ENCODE results near the gene UBN1.

The UBN1 gene

GRCh38 chr16:4864728-4865127, 17.4 kb downstream of the UBN1 start:
- no peak for DNase-seq

GRCh38 chr16:4865231-4865860, 18.1 kb downstream of the UBN1 start:
- no peak for DNase-seq

- no peak for DNase-seq
These were observed 19.3 kb downstream of the UBN1 start for GRCh38 chr16:4866586-4866985.

DNA sequence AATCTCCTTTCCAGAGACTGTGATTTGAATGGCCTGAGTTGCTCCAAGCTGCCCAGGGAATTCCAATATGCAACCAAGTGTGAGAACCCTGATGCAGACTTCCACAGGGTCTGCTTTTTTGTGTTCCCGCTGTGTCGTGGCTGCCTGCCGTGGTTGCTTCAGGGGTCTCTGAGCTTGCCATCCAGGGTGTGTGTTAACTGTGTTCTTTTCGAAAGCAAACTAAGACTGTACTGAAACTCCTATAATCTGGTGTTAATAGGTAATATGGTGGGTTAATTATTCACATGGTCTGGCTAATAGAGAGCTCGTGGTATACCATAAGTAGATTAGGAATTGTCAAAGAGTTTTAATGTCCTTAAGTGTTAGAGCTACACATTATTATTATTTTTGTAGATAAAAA, 20.7 kb downstream of the UBN1 start:
- no peak for DNase-seq

DNA sequence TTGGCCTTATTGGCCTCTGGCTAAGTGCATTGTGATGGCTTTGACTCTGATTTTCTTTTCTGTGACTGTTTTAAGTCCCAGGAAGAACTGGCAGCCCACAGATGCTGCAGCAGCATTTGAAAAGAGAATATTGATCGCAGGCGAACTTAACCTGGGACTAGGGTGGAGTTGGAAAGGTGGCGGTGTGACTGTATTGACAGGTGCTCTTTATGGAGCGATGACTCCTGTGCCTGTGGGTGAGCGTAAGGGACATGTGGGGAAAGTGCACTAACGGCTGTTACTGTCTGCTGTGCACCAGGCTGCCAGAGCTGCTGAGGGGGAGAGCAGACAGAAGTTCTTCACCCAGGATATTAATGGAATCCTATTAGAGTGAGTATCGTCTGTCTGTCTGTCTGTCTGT, 21.3 kb downstream of the UBN1 start:
- DNase-seq, result no peak

DNA sequence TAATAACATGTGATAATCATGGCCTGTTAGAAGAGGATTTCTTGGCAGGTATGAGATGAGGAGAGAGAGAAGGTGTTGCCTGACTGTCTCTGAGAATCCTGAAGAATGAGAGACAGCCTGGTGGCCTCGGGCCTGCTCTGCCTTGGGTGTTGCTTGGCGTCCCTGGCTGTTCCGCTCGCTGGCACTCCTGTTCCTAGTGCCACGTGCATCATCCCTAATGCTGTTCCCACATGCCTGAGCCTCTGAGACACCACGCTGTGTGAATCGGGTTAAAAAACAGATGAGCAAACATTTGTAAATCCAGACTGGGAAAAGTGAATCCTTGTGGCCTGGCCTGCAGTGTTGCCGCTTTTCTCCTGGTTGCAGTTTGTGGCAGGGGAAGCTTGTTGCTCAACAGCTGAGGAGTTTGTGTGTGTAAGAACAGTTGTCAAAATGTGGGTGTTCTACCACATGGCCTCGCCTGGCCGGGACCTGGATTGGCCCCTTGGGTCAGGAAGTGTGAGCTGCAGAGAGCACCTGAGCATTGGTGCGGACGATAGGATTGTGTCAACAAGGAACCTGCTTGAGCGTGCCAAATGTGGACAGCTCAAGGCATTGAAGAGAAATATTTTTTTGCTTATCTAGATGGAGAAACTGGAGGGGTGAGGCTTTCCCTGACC, 22.0 kb downstream of the UBN1 start:
- no peak for DNase-seq

DNA sequence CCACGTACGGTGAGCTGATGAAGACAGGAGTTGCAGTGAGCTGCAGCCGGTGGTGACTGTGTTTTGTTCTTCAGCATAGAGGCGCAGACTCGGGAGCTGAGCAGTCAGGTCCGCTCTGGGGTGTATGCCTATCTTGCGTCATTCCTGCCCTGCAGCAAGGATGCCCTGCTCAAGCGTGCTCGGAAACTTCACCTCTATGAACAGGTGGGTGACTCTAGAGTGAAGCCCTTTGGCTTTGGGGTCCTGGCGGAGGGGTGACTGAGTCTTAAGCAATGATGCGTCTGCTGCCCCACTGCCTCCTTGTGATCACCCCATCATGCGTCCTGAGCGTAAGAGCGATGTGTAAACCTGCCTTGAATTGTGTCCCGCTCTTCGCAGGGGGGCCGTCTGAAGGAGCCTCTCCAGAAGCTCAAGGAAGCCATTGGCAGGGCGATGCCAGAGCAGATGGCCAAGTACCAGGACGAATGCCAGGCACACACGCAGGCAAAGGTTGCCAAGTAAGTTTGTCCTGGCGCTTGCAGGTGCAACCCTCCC, 22.9 kb downstream of the UBN1 start:
- DNase-seq, result no peak

- no peak for DNase-seq
These were observed 23.8 kb downstream of the UBN1 start for GRCh38 chr16:4871071-4871470.

- no peak for DNase-seq
These were observed 25.8 kb downstream of the UBN1 start for GRCh38 chr16:4873091-4873490.

GRCh38 chr16:4874666-4875065, 27.4 kb downstream of the UBN1 start:
- DNase-seq, result no peak

DNA sequence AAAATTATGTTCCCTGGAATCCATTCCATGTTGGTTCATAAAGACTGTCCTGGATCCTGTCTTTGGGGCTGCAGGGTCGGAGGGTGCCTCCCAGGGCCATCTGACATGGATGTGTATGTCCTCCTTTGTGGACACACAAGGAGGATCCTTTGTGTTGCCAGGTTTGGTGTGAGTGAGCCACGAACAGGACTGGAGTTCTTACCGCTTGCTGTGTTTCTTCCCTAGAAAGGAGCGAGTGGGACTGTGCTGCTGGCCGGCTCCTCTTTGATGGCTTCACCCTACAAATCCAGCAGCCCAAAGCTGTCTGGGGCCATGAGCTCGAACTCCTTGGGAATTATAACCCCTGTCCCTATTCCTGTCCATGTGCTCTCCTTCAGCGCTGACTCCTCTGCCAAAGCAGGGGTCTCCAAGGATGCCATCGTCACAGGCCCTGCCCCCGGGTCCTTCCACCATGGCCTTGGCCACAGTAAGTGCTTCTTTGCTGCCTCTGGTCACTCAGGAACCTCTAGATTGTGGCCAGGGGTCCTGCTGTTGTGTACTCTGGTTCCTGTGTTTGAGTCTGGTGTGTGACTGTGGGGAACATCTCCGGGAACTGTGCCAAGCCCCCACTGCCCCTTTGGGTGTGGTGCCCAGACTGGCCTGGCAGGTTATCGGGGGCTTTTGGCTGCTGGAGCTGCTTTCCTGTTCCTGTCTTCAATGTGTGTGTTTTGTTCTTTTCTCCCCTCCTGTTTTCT, 29.5 kb downstream of the UBN1 start:
- no peak for DNase-seq

DNA sequence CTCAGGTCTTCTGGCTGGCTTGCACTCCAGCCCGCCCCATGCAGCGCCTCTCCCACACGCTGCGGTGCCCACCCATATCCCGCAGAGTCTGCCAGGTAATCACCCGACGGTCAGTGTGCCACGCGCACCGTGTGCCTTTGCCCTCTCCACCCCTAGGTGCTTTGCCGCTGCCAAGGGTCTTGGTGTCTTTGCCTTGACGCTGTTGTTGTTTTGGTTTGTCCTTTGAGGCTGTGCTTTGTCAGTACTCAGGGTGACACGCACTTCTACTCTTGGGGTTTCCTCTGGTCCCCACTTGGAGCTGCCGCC, 30.1 kb downstream of the UBN1 start:
- DNase-seq, result no peak

- no peak for DNase-seq
These were observed 31.8 kb downstream of the UBN1 start for GRCh38 chr16:4879049-4879448.

GRCh38 chr16:4880006-4880580, 32.8 kb downstream of the UBN1 start:
- no peak for DNase-seq

GRCh38 chr16:4882000-4882632, 34.8 kb downstream of the UBN1 start:
- DNase-seq, result peak; percentile 47

DNA sequence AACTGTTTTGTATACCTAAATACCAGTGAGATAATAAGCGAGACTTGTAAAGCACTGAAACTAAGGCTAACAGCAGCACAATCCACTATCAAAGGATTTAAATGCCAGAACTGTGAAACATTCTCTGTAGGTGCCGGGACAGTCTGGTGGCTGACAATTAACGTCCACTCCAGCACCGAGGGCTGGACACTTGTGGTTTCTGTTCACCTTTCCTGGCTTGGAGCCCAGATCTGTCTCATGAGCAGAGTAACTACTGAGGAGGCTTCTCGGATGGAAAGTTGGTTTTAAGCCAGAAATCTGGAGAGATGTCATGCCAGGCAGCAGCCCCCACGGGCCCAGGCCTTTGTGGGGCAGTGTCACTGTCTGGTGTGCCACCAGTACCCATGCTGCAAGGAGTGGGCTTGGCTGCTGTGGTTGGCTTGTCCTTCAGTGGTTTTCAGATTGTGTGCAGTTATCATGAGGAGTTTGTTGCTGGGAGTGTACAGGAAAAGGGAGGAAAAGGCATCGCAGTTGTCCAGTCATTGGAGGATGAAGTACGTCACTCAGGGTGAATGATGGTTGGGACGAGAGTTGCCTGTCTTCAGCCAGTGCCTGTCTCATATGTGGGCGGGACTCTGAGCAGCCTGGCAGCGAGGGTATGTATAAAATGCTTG, 35.5 kb downstream of the UBN1 start:
- peak; percentile 35 for DNase-seq

DNA sequence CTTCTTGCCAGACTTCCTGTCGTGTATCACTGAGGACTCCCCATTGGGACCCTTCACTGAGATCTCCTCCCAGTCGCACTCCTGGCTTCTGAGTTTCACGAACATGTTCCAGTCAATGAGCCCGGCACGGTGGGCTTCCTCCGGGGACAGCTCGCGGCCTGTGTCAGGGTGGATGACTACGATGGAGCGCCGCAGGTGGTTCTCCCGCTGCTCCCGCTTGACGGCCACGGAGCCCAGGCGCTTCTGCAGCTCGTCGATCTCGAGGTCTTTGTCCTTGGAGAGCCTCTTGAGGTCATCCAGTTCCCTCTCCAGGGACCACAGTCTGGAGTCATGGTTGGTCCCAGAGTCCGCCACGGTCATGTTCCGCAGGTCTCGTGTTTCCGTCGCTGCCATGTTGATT, 36.2 kb downstream of the UBN1 start:
- no peak for DNase-seq

- DNase-seq, result no peak
These were observed 36.9 kb downstream of the UBN1 start for GRCh38 chr16:4884209-4884608.

- no peak for DNase-seq
These were observed 37.9 kb downstream of the UBN1 start for GRCh38 chr16:4884972-4885874.

- DNase-seq, result no peak
These were observed 38.9 kb downstream of the UBN1 start for GRCh38 chr16:4886151-4886550.

- DNase-seq, result no peak
These were observed 41.3 kb downstream of the UBN1 start for GRCh38 chr16:4888428-4889135.

Data from DMS 273 treated with DMSO at 0.1 percent for 48 hours (cell line).